ENCODE measurements around the gene ZFP91. TPM values are rescaled to one million over a fixed set of nuclear protein-coding genes. Genes with fewer than 3 reads are reported as not detected.

Gene ZFP91
- total RNA-seq, 1 donor from 2014 or later, result 52.9 TPM

GRCh38 chr11:58632510-58632909, 53.6 kb downstream of the ZFP91 start:
- H3K36me3 Mint-ChIP-seq (ENCODE audit: low read depth), result no peaks in the 10 kb centered on the region
- ChIA-PET POLR2A (no interaction called here), CTCF (interaction anchor here (1.3 to 1.6 kb wide), 3 partner anchors 14 to 64 kb away, joined by 3 to 4 read pairs (median 4); no protein-coding TSS in a partner anchor)
- no peaks in the 10 kb centered on the region for H3K9me3 Mint-ChIP-seq
- peaks cover 10% of the 10 kb centered on the region for H3K4me1 Mint-ChIP-seq
- DNase-seq (no peak), ATAC-seq (ENCODE audit: low read depth) (no peak)
- H3K27ac Mint-ChIP-seq, result no peak overlapping the region
- H3K4me3 Mint-ChIP-seq, result no peak overlapping the region
- no peaks in the 10 kb centered on the region for H3K27me3 Mint-ChIP-seq
- intact Hi-C loops (cut with micrococcal nuclease), result no loop called here
- no peak for TF ChIP-seq CTCF (IDR thresholded peaks at IDR 0.05)

GRCh38 chr11:58636587-58636986, 57.7 kb downstream of the ZFP91 start:
- H3K36me3 Mint-ChIP-seq (ENCODE audit: low read depth), result no peaks in the 10 kb centered on the region
- no peak for TF ChIP-seq CTCF (IDR thresholded peaks at IDR 0.05)
- no peaks in the 10 kb centered on the region for H3K9me3 Mint-ChIP-seq
- ATAC-seq (ENCODE audit: low read depth) (no peak), DNase-seq (no peak)
- CTCF ChIA-PET, result interaction anchor here (2.1 kb wide), 1 partner anchor 10 kb away, joined by 9 read pairs; no protein-coding TSS in a partner anchor
- intact Hi-C loops (cut with micrococcal nuclease), result no loop called here
- H3K4me1 Mint-ChIP-seq, result peaks cover 13% of the 10 kb centered on the region
- H3K27me3 Mint-ChIP-seq, result no peaks in the 10 kb centered on the region
- no peak overlapping the region for H3K4me3 Mint-ChIP-seq
- H3K27ac Mint-ChIP-seq, result no peak overlapping the region
- POLR2A ChIA-PET, result no interaction called here

- peaks cover 13% of the 10 kb centered on the region for H3K4me1 Mint-ChIP-seq
- intact Hi-C loops (cut with micrococcal nuclease), result no loop called here
- ChIA-PET POLR2A (no interaction called here), CTCF (interaction anchor here (2.1 to 2.8 kb wide), 2 partner anchors 7 to 9 kb away, joined by 9 to 13 read pairs; no protein-coding TSS in a partner anchor)
- no peaks in the 10 kb centered on the region for H3K9me3 Mint-ChIP-seq
- no peak overlapping the region for H3K4me3 Mint-ChIP-seq
- no peaks in the 10 kb centered on the region for H3K27me3 Mint-ChIP-seq
- DNase-seq (no peak), ATAC-seq (ENCODE audit: low read depth) (no peak)
- no peak for TF ChIP-seq CTCF (IDR thresholded peaks at IDR 0.05)
- H3K36me3 Mint-ChIP-seq (ENCODE audit: low read depth), result no peaks in the 10 kb centered on the region
- H3K27ac Mint-ChIP-seq, result no peak overlapping the region
Observed at GRCh38 chr11:58637371-58637770, 58.5 kb downstream of the ZFP91 start.

- DNase-seq, result no peak
- CTCF ChIA-PET, result interaction anchor here (0.6 to 2.8 kb wide), 3 partner anchors 9 to 152 kb away, joined by 3 to 13 read pairs (median 4); no protein-coding TSS in a partner anchor
- no peaks in the 10 kb centered on the region for H3K36me3 Mint-ChIP-seq (ENCODE audit: low read depth)
- intact Hi-C loops (cut with micrococcal nuclease), result no loop called here
- peaks cover 13% of the 10 kb centered on the region for H3K4me1 Mint-ChIP-seq
- POLR2A ChIA-PET, result no interaction called here
- no peak overlapping the region for H3K27ac Mint-ChIP-seq
- ATAC-seq (ENCODE audit: low read depth), result no peak
- TF ChIP-seq CTCF (IDR thresholded peaks at IDR 0.05), result no peak
- H3K9me3 Mint-ChIP-seq, result no peaks in the 10 kb centered on the region
- peaks cover 1% of the 10 kb centered on the region for H3K27me3 Mint-ChIP-seq
- H3K4me3 Mint-ChIP-seq, result no peak overlapping the region
Observed at GRCh38 chr11:58639103-58639502, 60.2 kb downstream of the ZFP91 start.

- Mint-ChIP-seq H3K36me3 (ENCODE audit: low read depth) (no peaks in the 10 kb centered on the region), H3K9me3 (no peaks in the 10 kb centered on the region), H3K27me3 (peaks cover 2% of the 10 kb centered on the region), H3K4me3 (no peak overlapping the region), H3K4me1 (peaks cover 13% of the 10 kb centered on the region), H3K27ac (no peak overlapping the region)
- ATAC-seq (ENCODE audit: low read depth) (no peak), DNase-seq (no peak)
- CTCF ChIA-PET, result interaction anchor here (0.6 to 2.8 kb wide), 2 partner anchors 10 to 71 kb away, joined by 3 to 13 read pairs; no protein-coding TSS in a partner anchor
- no peak for TF ChIP-seq CTCF (IDR thresholded peaks at IDR 0.05)
- intact Hi-C loops (cut with micrococcal nuclease), result loop anchor here (10.0 kb wide), 1 partner anchor 1075 kb away; the partner anchor contains the start of gene UBE2L6
- POLR2A ChIA-PET, result no interaction called here
Observed at GRCh38 chr11:58639669-58640068, 60.8 kb downstream of the ZFP91 start.
